H1 (cell line): Measurements from ENCODE around the gene IQCE. TPM values are rescaled to one million over a fixed set of nuclear protein-coding genes. Genes with fewer than 3 reads are reported as not detected.
A peak's percentile ranks its signal among the peaks of the same experiment; 100 is the strongest.

Experiments used
- BRCA1 ChIP-seq: IDR thresholded peaks from 2 replicates; pipeline ENCODE4 v1.6.1; 2012; ENCODE audit warnings: low read depth, low read length, improper control_type of control experiment
- NANOG ChIP-seq: IDR thresholded peaks from 2 replicates; pipeline ENCODE4 v1.6.1; 2011; ENCODE audit warnings: low read length, low read depth, mild to moderate bottlenecking, inconsistent platforms; ENCODE audit not compliant: insufficient read depth, poor library complexity, severe bottlenecking
- TAF1 ChIP-seq: IDR thresholded peaks from 2 replicates; pipeline ENCODE4 v1.6.1; 2011; ENCODE audit warnings: mild to moderate bottlenecking, low read depth, low read length
- polyA plus RNA-seq, 7 experiments: library from polyadenylated mRNA; depleted of rRNA in 3 of 7; stranded (reverse) in 5 of 7; unstranded in 2 of 7; fragments of >200 nt in 5 of 7; fragments of 200-250 nt in 2 of 7; gene quantifications; 1 replicate in 5 of 7; 2 replicates in 1 of 7; 4 replicates in 1 of 7; pipeline versions ENCODE4 v1.2.1 to v1.2.3, GENCODE V29; 2011 to 2013; ENCODE audit warnings: missing spikeins in 2 of 7, mixed read lengths in 2 of 7
- total RNA-seq: library from RNA; stranded (reverse); fragmentation: NEBNext Ultra II Directional; extraction: Animal tissue kit (Norgen Biotek cat#: 25700); gene quantifications from 2 replicates; pipeline ENCODE4 v1.2.1, GENCODE V29; 2021
- TF ChIP-seq, protein P1 (sequence below): IDR thresholded peaks from 2 replicates; pipeline ENCODE4 v1.6.1; 2012; ENCODE audit warnings: inconsistent platforms
- TF ChIP-seq, protein P2 (sequence below): IDR thresholded peaks from 2 replicates; pipeline ENCODE4 v1.6.1; 2011; ENCODE audit warnings: low read depth, mild to moderate bottlenecking, low read length; ENCODE audit not compliant: insufficient read depth

IQCE gene
- total and polyA plus RNA-seq, 2 of the 8 experiments (the other 6 are each of a cell fraction or from before 2014, with no cell fraction given) = 2.2 to 4.9 TPM

DNA sequence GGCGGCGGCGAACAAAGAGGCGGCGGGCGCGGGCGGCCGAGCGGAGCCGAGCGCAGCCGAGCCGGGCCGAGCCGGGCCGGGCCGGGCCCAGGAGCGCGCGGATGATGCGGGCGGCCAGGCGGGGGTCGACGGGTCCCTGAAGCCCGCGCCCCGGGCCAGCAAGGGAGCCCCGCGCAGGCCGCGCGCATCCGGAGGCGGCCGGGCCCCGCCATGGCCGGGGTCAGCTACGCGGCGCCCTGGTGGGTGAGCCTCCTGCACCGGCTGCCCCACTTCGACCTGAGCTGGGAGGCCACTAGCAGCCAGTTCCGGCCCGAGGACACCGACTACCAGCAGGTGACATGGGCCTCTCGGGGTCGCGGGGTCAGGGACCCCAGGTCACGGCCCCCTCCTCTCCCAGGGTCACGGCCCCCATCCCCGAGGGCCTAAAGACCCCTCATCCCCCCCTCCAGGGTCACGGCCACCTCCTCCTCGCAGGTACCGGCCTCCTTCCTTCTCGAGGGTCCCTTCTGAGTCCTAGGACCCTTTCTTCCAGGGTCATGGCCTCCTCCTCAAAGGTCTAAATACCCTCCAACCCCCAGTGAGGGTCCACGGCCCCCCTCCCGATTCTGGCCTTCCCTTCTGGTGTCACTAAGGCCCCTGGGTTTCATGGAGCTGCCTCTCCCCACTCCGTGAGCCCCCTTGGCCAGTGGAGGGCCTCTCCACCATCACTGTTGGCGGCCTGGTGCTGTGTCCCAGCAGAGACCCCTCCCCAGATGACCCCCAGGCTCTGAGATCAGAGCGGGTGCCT, 73.4 kb downstream of the IQCE start, which contains the start of gene TTYH3 (continued):
- TF ChIP-seq, protein P1, sequence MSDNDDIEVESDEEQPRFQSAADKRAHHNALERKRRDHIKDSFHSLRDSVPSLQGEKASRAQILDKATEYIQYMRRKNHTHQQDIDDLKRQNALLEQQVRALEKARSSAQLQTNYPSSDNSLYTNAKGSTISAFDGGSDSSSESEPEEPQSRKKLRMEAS = no peak
- no peak for TF ChIP-seq NANOG
- TF ChIP-seq, protein P2, sequence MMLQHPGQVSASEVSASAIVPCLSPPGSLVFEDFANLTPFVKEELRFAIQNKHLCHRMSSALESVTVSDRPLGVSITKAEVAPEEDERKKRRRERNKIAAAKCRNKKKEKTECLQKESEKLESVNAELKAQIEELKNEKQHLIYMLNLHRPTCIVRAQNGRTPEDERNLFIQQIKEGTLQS = no peak
- no peak for TF ChIP-seq BRCA1
- 0 out of 2 replicates have a peak, but pooled peaks have one; percentile 48 for TF ChIP-seq TAF1
